Gastrocnemius medialis (tissue), 4 donors: ENCODE measurements around the gene SPAG5. TPM values are rescaled to one million over a fixed set of nuclear protein-coding genes. Genes with fewer than 3 reads are reported as not detected.

Experiments used
- ATAC-seq, 2 donors: fragments of 150-250 bp; one replicate each; pipeline ENCODE4 v1.9.1; 2016
- DNase-seq, 2 donors: peaks; one replicate each; pipeline ENCODE4 v3.0.0-alpha.2; 2019
- H3K27ac ChIP-seq, 4 donors: fragments of 200-600 bp; sonication (generic); 1 replicate in 1 of 4; 2 replicates in 3 of 4; pipeline ENCODE4 v1.5.1; 2016 to 2018; ENCODE audit warnings: mild to moderate bottlenecking in 2 of 4, moderate library complexity in 1 of 4
- H3K27me3 ChIP-seq, 3 donors: fragments of 200-600 bp; sonication (generic) in 2 of 3; 1 replicate in 1 of 3; 2 replicates in 2 of 3; pipeline versions ENCODE4 v1.5.1 to v1.6.0; 2016 to 2019; ENCODE audit warnings: mild to moderate bottlenecking in 1 of 3, moderate library complexity in 1 of 3
- H3K36me3 ChIP-seq, 2 donors: fragments of 200-600 bp; sonication (generic) in 1 of 2; one replicate each; pipeline ENCODE4 v1.5.1; 2017 to 2018
- H3K4me1 ChIP-seq, 2 donors: fragments of 200-600 bp; sonication (generic) in 1 of 2; one replicate each; pipeline ENCODE4 v1.5.1; 2016 to 2017; ENCODE audit warnings: mild to moderate bottlenecking in 2 of 2
- H3K4me3 ChIP-seq, 4 donors: fragments of 200-600 bp; sonication (generic) in 3 of 4; 1 replicate in 1 of 4; 2 replicates in 3 of 4; pipeline ENCODE4 v1.5.1; 2016 to 2019; ENCODE audit warnings: mild to moderate bottlenecking in 2 of 4
- H3K9me3 ChIP-seq, 3 donors: fragments of 200-600 bp; sonication (generic) in 2 of 3; 1 replicate in 1 of 3; 2 replicates in 2 of 3; pipeline ENCODE4 v1.5.1; 2016 to 2019
- CTCF ChIP-seq, 5 experiments: fragments of 450-650 bp in 3 of 5; fragments of 200-600 bp in 2 of 5; sonication (generic) in 2 of 5; IDR thresholded peaks in 4 of 5; conservative IDR thresholded peaks in 1 of 5; 1 replicate in 4 of 5; 2 replicates in 1 of 5; pipeline ENCODE4 v1.5.1; 2016 to 2019; ENCODE audit warnings: antibody characterized with exemption in 5 of 5, mild to moderate bottlenecking in 3 of 5, moderate library complexity in 3 of 5
- POLR2A ChIP-seq, 2 donors: fragments of 450-650 bp; IDR thresholded peaks; one replicate each; pipeline ENCODE4 v1.6.1; 2017; ENCODE audit warnings: antibody characterized with exemption in 2 of 2, mild to moderate bottlenecking in 2 of 2, moderate library complexity in 2 of 2
- in situ Hi-C, 4 donors: fragments of 200-750 bp; cut with MboI; loops; one replicate each; pipeline versions ENCODE4 v1.15.0 to v1.8.0; 2017; ENCODE audit warnings: low sequenced_read_pairs in 4 of 4
- intact Hi-C: fragments of 100-400 bp; cut with DNase I; formaldehyde crosslinking; loops from one replicate; pipeline ENCODE4 v1.15.1; 2023; ENCODE audit warnings: low total_unique reads
- total RNA-seq, 4 donors: library from RNA; depleted of rRNA; stranded (reverse); fragments of >200 nt; gene quantifications; one replicate each; pipeline versions ENCODE4 v1.1.0 to v1.2.3, GENCODE V29; 2016

Gene SPAG5
- total RNA-seq, 4 donors from 2014 or later, result 0.41 to 1.5 (median 0.96) TPM

- Histone ChIP-seq H3K27ac (no peak overlapping the region), H3K9me3 (no peaks in the 10 kb centered on the region), H3K4me1 (no peaks in the 10 kb centered on the region), H3K36me3 (no peaks in the 10 kb centered on the region), H3K27me3 (no peaks in the 10 kb centered on the region), H3K4me3 (no peak overlapping the region)
- no peak for TF ChIP-seq POLR2A (IDR thresholded peaks at IDR 0.05)
- no peak for TF ChIP-seq CTCF (IDR thresholded peaks at IDR 0.05 in 4 of 5, conservative IDR thresholded peaks at IDR 0.05 in 1 of 5)
- ATAC-seq (no peak), DNase-seq (no peak)
- intact Hi-C loops (no loop called here), in situ Hi-C loops (no loop called here)
Measured at GRCh38 chr17:28529013-28529400, 69.8 kb downstream of the SPAG5 start.

- intact Hi-C loops, result no loop called here
- DNase-seq (no peak), ATAC-seq (no peak)
- Histone ChIP-seq H3K36me3 (no peaks in the 10 kb centered on the region), H3K27me3 (no peaks in the 10 kb centered on the region), H3K9me3 (no peaks in the 10 kb centered on the region), H3K27ac (no peak overlapping the region), H3K4me1 (no peaks in the 10 kb centered on the region), H3K4me3 (no peak overlapping the region)
- TF ChIP-seq CTCF (IDR thresholded peaks at IDR 0.05 in 4 of 5, conservative IDR thresholded peaks at IDR 0.05 in 1 of 5) (no peak), POLR2A (IDR thresholded peaks at IDR 0.05) (no peak)
- in situ Hi-C loops, result no loop called here
Measured at GRCh38 chr17:28528327-28529012, 70.4 kb downstream of the SPAG5 start.

DNA sequence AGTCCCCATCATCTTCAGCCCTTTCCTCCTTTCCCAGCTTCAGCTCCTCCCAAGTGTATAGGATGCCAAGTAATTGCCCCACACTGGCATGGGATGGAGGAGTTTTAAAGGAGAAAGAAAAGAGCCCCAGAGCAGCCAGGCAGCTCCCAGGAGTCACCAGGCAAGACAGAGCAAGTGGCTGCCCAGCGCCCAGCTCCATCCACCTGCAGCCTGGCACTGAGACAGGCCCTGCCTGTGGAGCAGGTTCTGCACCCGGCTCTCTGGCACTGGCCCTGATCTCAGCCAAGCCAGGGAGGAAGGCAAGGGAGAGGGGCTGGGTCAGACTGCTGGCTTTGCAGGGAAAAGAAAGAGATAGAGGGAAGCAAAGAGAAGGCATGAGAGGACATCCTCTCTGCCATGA, 71.0 kb downstream of the SPAG5 start:
- DNase-seq (no peak), ATAC-seq (no peak)
- no peaks in the 10 kb centered on the region for H3K27me3 ChIP-seq

More for the DNA sequence above, 71.0 kb downstream of the SPAG5 start:
- in situ Hi-C loops, result no loop called here
- TF ChIP-seq POLR2A (IDR thresholded peaks at IDR 0.05), result no peak
- no peak for TF ChIP-seq CTCF (IDR thresholded peaks at IDR 0.05 in 4 of 5, conservative IDR thresholded peaks at IDR 0.05 in 1 of 5)
- H3K9me3 ChIP-seq, result no peaks in the 10 kb centered on the region
- no peak overlapping the region for H3K27ac ChIP-seq
- H3K36me3 ChIP-seq, result no peaks in the 10 kb centered on the region
- intact Hi-C loops, result no loop called here
- H3K4me1 ChIP-seq, result no peaks in the 10 kb centered on the region
- no peak overlapping the region for H3K4me3 ChIP-seq

Other genes starting within 250 kb of the SPAG5 start
- gene POLDIP2, start 241.5 kb downstream of the SPAG5 start, total RNA-seq, result 100 to 1,000 TPM; 217 to 281 (median 237) TPM
- gene SEBOX, start 233.8 kb downstream of the SPAG5 start, total RNA-seq, result not detected
- 10 to 100 TPM in 1 of 4 donors, 1 to 10 TPM in 1, not detected in 2; 3.8 to 11.5 TPM for gene VTN, start 228.7 kb downstream of the SPAG5 start, total RNA-seq
- 1 to 10 TPM in 3 of 4 donors, under 1 TPM in 1; 0.78 to 1.9 (median 1.7) TPM for gene SARM1, start 227.3 kb downstream of the SPAG5 start, total RNA-seq
- gene SLC46A1, start 192.8 kb downstream of the SPAG5 start, total RNA-seq, result 1 to 10 TPM; 1.9 to 3.5 (median 2.4) TPM
- gene SLC13A2, start 125.4 kb downstream of the SPAG5 start, total RNA-seq, result under 1 TPM in 1 of 4 donors, not detected in 3; 0.34 TPM
- not detected for gene FOXN1, start 92.7 kb downstream of the SPAG5 start, total RNA-seq
- 10 to 100 TPM in 1 of 4 donors, 1 to 10 TPM in 3; 3.1 to 10.2 (median 6.3) TPM for gene UNC119, start 46.4 kb downstream of the SPAG5 start, total RNA-seq
- 10 to 100 TPM; 25.0 to 63.0 (median 50.0) TPM for gene PIGS, start 27.5 kb downstream of the SPAG5 start, total RNA-seq
- gene ALDOC, start 22.1 kb downstream of the SPAG5 start, total RNA-seq, result 1 to 10 TPM in 3 of 4 donors, under 1 TPM in 1; 0.87 to 7.0 (median 3.3) TPM
- 10 to 100 TPM in 1 of 4 donors, 1 to 10 TPM in 3; 1.8 to 10.1 (median 2.8) TPM for gene RSKR, start 15.2 kb upstream of the SPAG5 start, total RNA-seq
- 10 to 100 TPM; 71.6 to 93.4 (median 81.0) TPM for gene BLTP2, start 46.1 kb upstream of the SPAG5 start, total RNA-seq
- gene SDF2, start 62.9 kb upstream of the SPAG5 start, total RNA-seq, result 10 to 100 TPM; 23.6 to 36.4 (median 28.4) TPM
- 10 to 100 TPM; 48.3 to 81.9 (median 64.8) TPM for gene SUPT6H, start 63.2 kb upstream of the SPAG5 start, total RNA-seq
- 1 to 10 TPM in 1 of 4 donors, under 1 TPM in 2, not detected in 1; 0.42 to 1.6 (median 0.49) TPM for gene PROCA1, start 112.9 kb upstream of the SPAG5 start, total RNA-seq
- 10 to 100 TPM; 14.9 to 53.3 (median 32.7) TPM for gene RAB34, start 118.8 kb upstream of the SPAG5 start, total RNA-seq
- 100 to 1,000 TPM; 434 to 647 (median 533) TPM for gene RPL23A, start 121.0 kb upstream of the SPAG5 start, total RNA-seq
- under 1 TPM in 3 of 4 donors, not detected in 1; 0.46 to 0.82 (median 0.75) TPM for gene TLCD1, start 127.2 kb upstream of the SPAG5 start, total RNA-seq
- gene NEK8, start 129.8 kb upstream of the SPAG5 start, total RNA-seq, result 1 to 10 TPM; 1.3 to 8.1 (median 1.9) TPM
- 1 to 10 TPM; 2.0 to 6.4 (median 3.8) TPM for gene TRAF4, start 145.0 kb upstream of the SPAG5 start, total RNA-seq
- 10 to 100 TPM; 36.2 to 82.6 (median 66.8) TPM for gene FAM222B, start 243.8 kb upstream of the SPAG5 start, total RNA-seq